Neural progenitor cell (in vitro differentiated cells): ENCODE data around the gene GSTA5.

ENCODE experiments used
- CTCF ChIP-seq: fragments of 200-600 bp; sonication (generic); IDR thresholded peaks from 2 replicates; pipeline ENCODE4 v1.5.1; 2017; ENCODE audit warnings: antibody characterized with exemption, mild to moderate bottlenecking
- EZH2 ChIP-seq: fragments of 200-600 bp; sonication (generic); IDR thresholded peaks from 2 replicates; pipeline ENCODE4 v1.6.1; 2017; ENCODE audit warnings: antibody characterized with exemption, mild to moderate bottlenecking, moderate library complexity

- TF ChIP-seq CTCF (peak; percentile 86), EZH2 (no peak)
Measured at GRCh38 chr6:52881996-52882841, 41.6 kb upstream of the GSTA5 start.
